Right lobe of liver (tissue), 6 donors: ENCODE data around the gene FHL1. TPM values are rescaled to one million over a fixed set of nuclear protein-coding genes. Genes with fewer than 3 reads are reported as not detected.

ENCODE experiments used
- ATAC-seq, 4 donors: fragments of 200-7000 bp; cut with Tn5 transposase; one replicate each; pipeline ENCODE4 v1.9.1; 2020; ENCODE audit warnings: mild to moderate bottlenecking in 4 of 4, moderate library complexity in 4 of 4
- DNase-seq, 3 donors: peaks; one replicate each; pipeline ENCODE4 v3.0.0-alpha.2; 2020
- H3K27ac ChIP-seq, 3 donors: fragments of 200-600 bp; one replicate each; pipeline ENCODE4 v1.8.0; 2022
- H3K27me3 ChIP-seq, 2 donors: fragments of 200-600 bp; one replicate each; pipeline ENCODE4 v1.8.0; 2022
- H3K36me3 ChIP-seq, 4 donors: fragments of 200-600 bp; sonication (generic) in 1 of 4; one replicate each; pipeline versions ENCODE4 v1.5.1 to v1.8.0; 2017 to 2022; ENCODE audit warnings: control low read depth in 1 of 4
- H3K4me1 ChIP-seq, 4 donors: fragments of 200-600 bp; sonication (generic) in 1 of 4; one replicate each; pipeline versions ENCODE4 v1.5.1 to v1.8.0; 2017 to 2022; ENCODE audit warnings: control low read depth in 1 of 4
- H3K4me3 ChIP-seq, 3 donors: fragments of 200-600 bp; one replicate each; pipeline ENCODE4 v1.8.0; 2022
- H3K9me3 ChIP-seq, 4 donors: fragments of 200-600 bp; sonication (generic) in 1 of 4; one replicate each; pipeline versions ENCODE4 v1.5.1 to v1.8.0; 2017 to 2022; ENCODE audit warnings: control low read depth in 1 of 4
- POLR2A ChIP-seq: fragments of 450-650 bp; IDR thresholded peaks from one replicate; pipeline ENCODE4 v1.6.1; 2017; ENCODE audit warnings: antibody characterized with exemption, mild to moderate bottlenecking
- WGBS: methylation state at CpG from one replicate; pipeline ENCODE4 v1.1.6; 2018; ENCODE audit warnings: low coverage, low lambda C conversion rate; ENCODE audit not compliant: insufficient coverage; ENCODE audit errors: missing lambda C conversion rate; 5-methylcytosine and 5-hydroxymethylcytosine counted together
- intact Hi-C, 2 donors: fragments of 100-400 bp; cut with DNase I; formaldehyde crosslinking; loops; one replicate each; pipeline versions ENCODE4 v1.11.2 to v1.14.1; 2022
- total RNA-seq, 6 experiments: library from RNA; depleted of rRNA in 2 of 6; stranded (reverse); fragments of >200 nt in 2 of 6; fragmentation: NEBNext Ultra II Directional in 3 of 6; extraction: Animal tissue kit (Norgen Biotek cat#: 25700) in 3 of 6; gene quantifications; one replicate each; pipeline versions ENCODE4 v1.1.0 to v1.2.4, GENCODE V29; 2016 to 2023
- TF ChIP-seq, protein P1 (sequence below), 4 donors: fragments of 200-600 bp in 3 of 4; fragments of 450-650 bp in 1 of 4; IDR thresholded peaks; one replicate each; pipeline versions ENCODE4 v1.5.1 to v1.8.0; 2016 to 2022; ENCODE audit warnings: antibody characterized with exemption in 4 of 4, mild to moderate bottlenecking in 2 of 4
- donor health status: DM: no; HTN: yes; CAD: no.
- donor health status: DM: no; HTN: no; CAD: no.
- donor health status: DM: no; HTN: no; CAD: no.
- donor health status: DM: no; HTN: yes; CAD: no.
- donor health status: DM: no; HTN: yes; CAD: no.

FHL1 gene
- total RNA-seq, 6 experiments from 2014 or later, result 8.0 to 27.6 (median 18.5) TPM

GRCh38 chrX:136210806-136211205 lies 63.5 kb downstream of the FHL1 start:
- Histone ChIP-seq H3K4me1 (no peaks in the 10 kb centered on the region), H3K36me3 (no peaks in the 10 kb centered on the region), H3K27me3 (no peaks in the 10 kb centered on the region), H3K4me3 (no peak overlapping the region), H3K27ac (no peak overlapping the region), H3K9me3 (no peaks in the 10 kb centered on the region)
- intact Hi-C loops, result no loop called here
- DNase-seq, result no peak
- TF ChIP-seq, protein P1, sequence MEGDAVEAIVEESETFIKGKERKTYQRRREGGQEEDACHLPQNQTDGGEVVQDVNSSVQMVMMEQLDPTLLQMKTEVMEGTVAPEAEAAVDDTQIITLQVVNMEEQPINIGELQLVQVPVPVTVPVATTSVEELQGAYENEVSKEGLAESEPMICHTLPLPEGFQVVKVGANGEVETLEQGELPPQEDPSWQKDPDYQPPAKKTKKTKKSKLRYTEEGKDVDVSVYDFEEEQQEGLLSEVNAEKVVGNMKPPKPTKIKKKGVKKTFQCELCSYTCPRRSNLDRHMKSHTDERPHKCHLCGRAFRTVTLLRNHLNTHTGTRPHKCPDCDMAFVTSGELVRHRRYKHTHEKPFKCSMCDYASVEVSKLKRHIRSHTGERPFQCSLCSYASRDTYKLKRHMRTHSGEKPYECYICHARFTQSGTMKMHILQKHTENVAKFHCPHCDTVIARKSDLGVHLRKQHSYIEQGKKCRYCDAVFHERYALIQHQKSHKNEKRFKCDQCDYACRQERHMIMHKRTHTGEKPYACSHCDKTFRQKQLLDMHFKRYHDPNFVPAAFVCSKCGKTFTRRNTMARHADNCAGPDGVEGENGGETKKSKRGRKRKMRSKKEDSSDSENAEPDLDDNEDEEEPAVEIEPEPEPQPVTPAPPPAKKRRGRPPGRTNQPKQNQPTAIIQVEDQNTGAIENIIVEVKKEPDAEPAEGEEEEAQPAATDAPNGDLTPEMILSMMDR (IDR thresholded peaks at IDR 0.05), result no peak
- no peak for TF ChIP-seq POLR2A
- no peak for ATAC-seq
- WGBS, result 41% methylated on average over 5 of the region's 5 CpGs

DNA sequence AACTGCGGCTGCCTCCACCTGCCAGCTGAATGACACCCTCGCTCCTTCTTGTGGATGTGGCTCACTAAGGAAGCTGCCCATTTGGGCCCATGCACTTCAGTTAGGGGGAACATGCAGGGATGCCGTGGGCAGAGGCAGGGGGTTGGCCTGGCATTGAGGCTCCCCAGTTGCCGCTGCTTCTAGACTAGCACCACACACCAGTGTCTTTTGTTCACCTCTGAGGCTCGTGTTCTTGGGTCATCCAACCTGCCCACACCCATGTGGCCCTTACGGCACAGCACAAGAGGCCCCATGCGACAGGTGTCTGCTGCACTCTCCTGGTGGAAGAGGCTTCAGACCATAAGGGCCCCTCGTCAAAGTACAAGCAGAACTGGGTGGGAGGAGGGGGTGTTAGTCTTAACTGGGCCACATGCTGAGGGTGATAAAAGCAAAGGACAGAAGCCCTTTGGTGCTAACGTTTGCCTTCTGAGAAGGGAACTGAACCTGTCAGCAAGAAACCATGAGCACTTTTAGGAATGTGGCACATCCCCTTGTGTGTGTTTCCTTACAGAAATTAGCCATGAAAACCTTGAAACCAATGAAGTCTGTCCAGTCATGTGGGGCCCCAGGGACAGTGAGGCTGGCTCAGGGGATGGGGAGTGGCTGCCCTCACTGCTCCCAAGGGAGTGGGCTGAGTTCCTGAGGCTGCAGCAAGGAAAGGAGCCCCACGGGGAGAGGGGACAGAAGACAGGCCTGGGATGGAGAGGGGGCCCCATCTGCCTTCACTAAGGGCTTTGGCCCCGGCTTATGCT lies 64.6 kb downstream of the FHL1 start:
- ATAC-seq, result no peak
- no peaks in the 10 kb centered on the region for H3K4me1 ChIP-seq
- DNase-seq, result no peak
- 40% methylated on average over 2 of the region's 11 CpGs for WGBS
- no peak for TF ChIP-seq POLR2A
- TF ChIP-seq, protein P1 (IDR thresholded peaks at IDR 0.05), result no peak
- H3K9me3 ChIP-seq, result no peaks in the 10 kb centered on the region
- no peaks in the 10 kb centered on the region for H3K36me3 ChIP-seq
- no peak overlapping the region for H3K4me3 ChIP-seq
- no peaks in the 10 kb centered on the region for H3K27me3 ChIP-seq
- no peak overlapping the region for H3K27ac ChIP-seq
- intact Hi-C loops, result no loop called here

DNA sequence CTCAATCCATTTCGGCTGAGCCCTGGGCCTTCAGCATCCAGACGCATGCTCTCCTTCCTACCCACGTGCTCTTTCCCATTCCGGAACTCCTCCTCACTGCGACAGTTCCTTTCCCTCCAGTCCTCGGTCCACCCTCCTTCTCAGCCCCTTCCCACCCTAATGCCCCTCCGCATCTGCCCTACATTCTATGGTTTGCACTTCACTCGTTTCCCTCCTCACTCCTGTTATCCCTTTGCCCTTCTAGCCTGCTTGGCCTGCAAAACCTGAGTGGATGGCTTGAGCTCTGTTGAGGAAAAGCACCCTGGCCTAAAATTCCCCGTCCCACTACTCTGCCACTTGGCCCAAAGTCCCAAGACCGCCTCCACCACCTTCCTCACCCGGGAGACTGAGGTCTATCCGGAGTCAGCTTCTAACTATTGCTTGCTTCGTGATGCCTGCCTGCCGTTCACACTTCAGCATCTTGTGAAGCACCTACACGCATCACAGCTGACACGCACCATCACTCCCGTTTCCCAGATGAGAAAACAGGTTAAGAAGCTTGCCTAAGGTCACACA lies 65.3 kb downstream of the FHL1 start:
- 62% methylated on average over 14 of the region's 17 CpGs for WGBS
- DNase-seq (no peak), ATAC-seq (no peak)
- no peaks in the 10 kb centered on the region for H3K9me3 ChIP-seq
- no peaks in the 10 kb centered on the region for H3K27me3 ChIP-seq
- no peaks in the 10 kb centered on the region for H3K36me3 ChIP-seq
- H3K4me1 ChIP-seq, result no peaks in the 10 kb centered on the region
- H3K27ac ChIP-seq, result no peak overlapping the region
- H3K4me3 ChIP-seq, result no peak overlapping the region
- intact Hi-C loops, result no loop called here
- no peak for TF ChIP-seq POLR2A

- TF ChIP-seq, protein P1 (IDR thresholded peaks at IDR 0.05), result no peak
- TF ChIP-seq POLR2A, result no peak
- Histone ChIP-seq H3K27ac (no peak overlapping the region), H3K4me3 (no peak overlapping the region), H3K27me3 (no peaks in the 10 kb centered on the region), H3K9me3 (no peaks in the 10 kb centered on the region), H3K4me1 (no peaks in the 10 kb centered on the region), H3K36me3 (peaks cover 0 to 3% (median 0%) of the 10 kb centered on the region in 4 donors)
- no peak for DNase-seq
- 36% methylated on average over 6 of the region's 7 CpGs for WGBS
- intact Hi-C loops, result no loop called here
- peak; percentile 42 to 79 (median 76) for ATAC-seq
Observed at GRCh38 chrX:136214551-136214950, 67.2 kb downstream of the FHL1 start.

GRCh38 chrX:136215559-136215958 lies 68.2 kb downstream of the FHL1 start:
- Histone ChIP-seq H3K27ac (no peak overlapping the region), H3K36me3 (peaks cover 0 to 10% (median 0%) of the 10 kb centered on the region in 4 donors), H3K9me3 (no peaks in the 10 kb centered on the region), H3K4me1 (no peaks in the 10 kb centered on the region), H3K27me3 (peaks cover 0 to 3% of the 10 kb centered on the region in 2 donors), H3K4me3 (no peak overlapping the region)
- no peak for DNase-seq
- no peak for ATAC-seq
- TF ChIP-seq, protein P1 (IDR thresholded peaks at IDR 0.05), result no peak
- TF ChIP-seq POLR2A, result no peak
- intact Hi-C loops, result no loop called here
